SK-N-SH treated with all-trans-retinoic acid at 6 μM for 48 hours (cell line): ENCODE results near the gene SLC38A7.

ENCODE experiments used
- ARNTL ChIP-seq: fragments of 450-650 bp; formaldehyde crosslinking; IDR thresholded peaks from 2 replicates; pipeline ENCODE4 v1.5.0; 2020; ENCODE audit warnings: low read depth, mild to moderate bottlenecking, moderate library complexity, borderline replicate concordance
- ZC3H10 ChIP-seq: fragments of 250-450 bp; sonication (Bioruptor Pico); IDR thresholded peaks from 2 replicates; pipeline ENCODE4 v1.5.1; 2021; ENCODE audit warnings: mild to moderate bottlenecking, moderate library complexity
- ZFP3 ChIP-seq: fragments of 250-450 bp; sonication (Bioruptor Pico); IDR thresholded peaks from 2 replicates; pipeline ENCODE4 v1.5.0; 2020; ENCODE audit warnings: mild to moderate bottlenecking, moderate library complexity
- ZNF70 ChIP-seq: fragments of 450-650 bp; formaldehyde crosslinking; IDR thresholded peaks from 2 replicates; pipeline ENCODE4 v1.5.0; 2020; ENCODE audit warnings: mild to moderate bottlenecking, moderate library complexity
- TF ChIP-seq, protein P1 (sequence below): fragments of 250-450 bp; sonication (Bioruptor Pico); IDR thresholded peaks from 2 replicates; pipeline ENCODE4 v1.5.1; 2021; ENCODE audit warnings: mild to moderate bottlenecking, moderate library complexity
- TF ChIP-seq, protein P2 (sequence below): fragments of 250-450 bp; sonication (Bioruptor Pico); IDR thresholded peaks from 2 replicates; pipeline ENCODE4 v1.8.0; 2020; ENCODE audit warnings: mild to moderate bottlenecking, moderate library complexity, borderline replicate concordance

DNA sequence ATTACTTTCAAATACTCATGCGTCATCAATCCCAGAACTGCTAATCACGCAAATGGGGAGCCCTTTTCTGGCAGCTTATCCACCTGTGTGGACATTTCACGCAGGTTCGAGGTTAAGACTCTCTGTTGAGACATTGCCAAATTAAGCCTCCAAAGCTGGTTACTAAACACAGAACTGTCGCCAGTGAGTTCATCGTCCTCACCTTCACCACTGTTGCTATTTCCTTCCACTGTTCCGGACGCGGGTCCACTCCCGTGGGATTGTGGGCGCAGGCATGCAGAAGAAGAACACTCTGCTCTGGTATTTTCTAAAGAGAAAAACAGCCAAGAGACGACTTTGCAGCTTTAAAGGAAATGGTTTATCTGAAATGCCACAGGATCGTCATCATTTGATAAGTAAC, 33.4 kb upstream of the SLC38A7 start:
- TF ChIP-seq ZNF70 (CRISPR knock-in tag) (no peak), ARNTL (CRISPR knock-in tag) (no peak), ZC3H10 (CRISPR knock-in tag) (no peak), ZFP3 (CRISPR knock-in tag) (no peak)
- TF ChIP-seq, protein P1, sequence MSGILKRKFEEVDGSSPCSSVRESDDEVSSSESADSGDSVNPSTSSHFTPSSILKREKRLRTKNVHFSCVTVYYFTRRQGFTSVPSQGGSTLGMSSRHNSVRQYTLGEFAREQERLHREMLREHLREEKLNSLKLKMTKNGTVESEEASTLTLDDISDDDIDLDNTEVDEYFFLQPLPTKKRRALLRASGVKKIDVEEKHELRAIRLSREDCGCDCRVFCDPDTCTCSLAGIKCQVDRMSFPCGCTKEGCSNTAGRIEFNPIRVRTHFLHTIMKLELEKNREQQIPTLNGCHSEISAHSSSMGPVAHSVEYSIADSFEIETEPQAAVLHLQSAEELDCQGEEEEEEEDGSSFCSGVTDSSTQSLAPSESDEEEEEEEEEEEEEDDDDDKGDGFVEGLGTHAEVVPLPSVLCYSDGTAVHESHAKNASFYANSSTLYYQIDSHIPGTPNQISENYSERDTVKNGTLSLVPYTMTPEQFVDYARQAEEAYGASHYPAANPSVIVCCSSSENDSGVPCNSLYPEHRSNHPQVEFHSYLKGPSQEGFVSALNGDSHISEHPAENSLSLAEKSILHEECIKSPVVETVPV (CRISPR knock-in tag), result no peak
- TF ChIP-seq, protein P2, sequence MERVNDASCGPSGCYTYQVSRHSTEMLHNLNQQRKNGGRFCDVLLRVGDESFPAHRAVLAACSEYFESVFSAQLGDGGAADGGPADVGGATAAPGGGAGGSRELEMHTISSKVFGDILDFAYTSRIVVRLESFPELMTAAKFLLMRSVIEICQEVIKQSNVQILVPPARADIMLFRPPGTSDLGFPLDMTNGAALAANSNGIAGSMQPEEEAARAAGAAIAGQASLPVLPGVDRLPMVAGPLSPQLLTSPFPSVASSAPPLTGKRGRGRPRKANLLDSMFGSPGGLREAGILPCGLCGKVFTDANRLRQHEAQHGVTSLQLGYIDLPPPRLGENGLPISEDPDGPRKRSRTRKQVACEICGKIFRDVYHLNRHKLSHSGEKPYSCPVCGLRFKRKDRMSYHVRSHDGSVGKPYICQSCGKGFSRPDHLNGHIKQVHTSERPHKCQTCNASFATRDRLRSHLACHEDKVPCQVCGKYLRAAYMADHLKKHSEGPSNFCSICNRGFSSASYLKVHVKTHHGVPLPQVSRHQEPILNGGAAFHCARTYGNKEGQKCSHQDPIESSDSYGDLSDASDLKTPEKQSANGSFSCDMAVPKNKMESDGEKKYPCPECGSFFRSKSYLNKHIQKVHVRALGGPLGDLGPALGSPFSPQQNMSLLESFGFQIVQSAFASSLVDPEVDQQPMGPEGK (CRISPR knock-in tag), result no peak
